Kasumi-1 (cell line): Measurements from ENCODE around the gene C1QTNF5.

ENCODE experiments used
- DNase-seq, 2 experiments: peaks; one replicate each; lab custom pipeline; 2025; lab: John Stamatoyannopoulos, UW

Gene C1QTNF5

DNA sequence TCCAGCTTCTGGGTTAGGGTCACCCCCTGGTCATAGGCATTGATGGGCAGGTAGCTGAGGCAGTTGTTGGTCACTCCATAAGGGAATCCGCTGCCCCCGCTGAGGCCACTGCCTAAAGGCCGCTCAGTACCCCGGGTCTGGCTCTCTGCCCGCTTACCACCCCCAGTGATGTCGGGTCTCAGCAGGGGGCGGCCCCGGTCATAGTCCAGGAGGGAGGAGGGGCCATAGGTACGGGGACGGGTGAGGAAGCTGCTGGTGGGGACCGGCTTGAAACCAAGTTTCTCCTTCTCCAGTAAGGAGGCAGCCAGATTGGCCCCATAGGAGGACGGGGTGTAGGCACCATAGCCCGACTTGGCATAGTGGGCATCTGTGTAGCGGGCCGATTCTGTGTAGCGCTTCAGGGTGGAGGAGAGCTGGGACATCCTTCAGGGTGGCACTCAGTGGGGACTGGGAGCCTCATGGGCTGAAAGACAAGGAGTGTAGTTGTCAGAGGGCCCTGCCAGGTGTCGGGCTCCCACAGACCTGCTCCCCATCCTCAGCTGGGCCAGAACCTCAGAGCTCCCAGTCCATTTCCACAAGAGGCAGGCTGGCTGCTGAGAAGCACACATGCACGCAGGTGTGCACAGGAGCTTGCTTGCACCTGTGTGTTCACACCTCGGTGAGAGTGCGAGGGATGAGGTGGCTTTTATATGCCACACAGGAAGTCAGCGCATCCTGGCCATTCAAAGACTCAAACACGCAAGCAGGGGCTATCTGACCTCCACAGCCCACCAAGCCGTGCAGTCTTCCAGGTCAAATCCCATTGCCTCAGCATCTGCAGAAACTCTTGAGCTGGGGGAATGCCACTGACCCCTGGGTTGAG lies 32.6 kb upstream of the C1QTNF5 start:
- no peak for DNase-seq

DNA sequence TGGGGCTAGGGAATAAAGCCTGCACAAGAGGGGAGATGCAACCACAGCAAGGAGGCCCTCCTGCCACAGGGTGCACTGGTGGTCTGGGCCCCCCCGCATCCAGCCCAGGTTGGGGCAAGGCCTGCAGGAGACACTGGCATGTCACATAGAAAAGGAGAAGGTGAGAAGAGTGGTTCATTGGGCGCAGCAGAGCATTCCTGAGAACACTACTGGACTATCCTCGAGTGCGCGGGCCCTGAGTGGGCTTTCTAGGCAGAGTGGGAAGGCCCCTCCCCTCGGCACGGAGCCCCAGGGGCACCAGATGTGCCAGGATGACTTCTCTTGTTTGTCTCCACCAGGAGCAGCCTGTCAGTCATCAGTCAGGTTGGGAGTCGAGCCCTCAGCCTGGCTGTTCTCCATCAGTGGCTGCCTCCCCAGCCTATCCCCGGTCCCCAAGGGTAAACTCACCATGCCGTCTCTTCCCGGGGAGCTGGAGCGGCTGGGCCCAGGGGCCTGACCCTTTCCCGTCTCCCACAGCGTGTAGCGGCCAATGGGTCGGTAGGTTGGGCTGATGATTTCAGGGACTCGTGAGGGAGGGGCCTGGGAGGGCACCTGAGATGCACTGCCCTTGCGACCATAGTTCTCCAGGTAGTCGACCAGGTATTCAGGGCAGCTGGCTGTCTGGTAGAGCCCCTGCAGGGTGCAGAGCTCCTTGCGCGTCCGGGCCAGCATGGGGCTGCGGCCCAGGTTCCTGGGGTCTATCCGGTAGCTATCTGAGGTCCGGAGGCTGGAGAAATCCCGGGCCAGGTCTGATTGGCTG lies 31.8 kb upstream of the C1QTNF5 start:
- no peak for DNase-seq

DNA sequence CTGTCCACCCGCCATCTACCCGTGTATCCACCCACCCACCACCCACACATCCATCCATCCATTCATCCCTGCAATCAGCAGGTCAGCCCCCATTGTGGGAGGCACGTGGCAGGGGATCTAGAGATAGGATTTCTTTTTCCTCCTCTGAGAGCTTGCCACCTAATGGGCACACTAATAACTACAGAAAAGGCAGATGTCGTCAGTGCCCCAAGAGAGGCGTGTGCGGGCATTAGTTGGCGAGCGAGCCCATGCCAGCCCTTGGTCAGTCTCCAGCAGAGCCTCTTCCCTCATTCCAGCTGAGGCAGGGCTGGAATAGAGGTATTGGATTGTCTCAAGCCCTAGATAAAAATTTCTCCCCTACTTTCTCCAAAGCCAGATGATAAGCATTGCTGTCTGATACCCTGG lies 31.1 kb upstream of the C1QTNF5 start:
- DNase-seq: peak; percentile 14 to 43

DNA sequence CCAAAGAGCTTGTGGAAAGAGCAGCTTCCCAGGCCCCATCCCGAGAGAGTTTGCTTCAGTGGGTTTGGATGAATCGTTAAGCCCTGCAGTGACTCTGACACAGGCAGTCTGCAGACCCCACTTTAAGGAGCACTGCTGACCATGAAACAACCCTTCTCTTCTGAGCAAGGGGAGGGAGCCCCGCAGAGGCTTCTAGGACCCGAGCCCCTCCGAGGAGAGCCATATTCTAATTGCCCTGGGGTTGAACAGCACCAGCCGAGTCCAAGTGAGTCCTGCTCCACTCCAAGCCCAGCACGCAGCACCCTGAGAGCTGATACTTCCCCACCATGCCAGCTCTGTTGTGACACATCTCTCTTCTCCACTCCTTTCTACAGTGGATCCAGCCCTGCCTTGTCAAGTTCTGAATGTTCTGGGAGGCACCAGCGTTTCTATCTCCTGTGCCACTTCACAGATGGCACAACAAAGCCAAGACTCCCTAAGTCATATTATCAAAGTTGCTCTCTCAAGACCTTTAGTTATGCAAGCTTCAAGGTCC lies 30.5 kb upstream of the C1QTNF5 start:
- DNase-seq: no peak

DNA sequence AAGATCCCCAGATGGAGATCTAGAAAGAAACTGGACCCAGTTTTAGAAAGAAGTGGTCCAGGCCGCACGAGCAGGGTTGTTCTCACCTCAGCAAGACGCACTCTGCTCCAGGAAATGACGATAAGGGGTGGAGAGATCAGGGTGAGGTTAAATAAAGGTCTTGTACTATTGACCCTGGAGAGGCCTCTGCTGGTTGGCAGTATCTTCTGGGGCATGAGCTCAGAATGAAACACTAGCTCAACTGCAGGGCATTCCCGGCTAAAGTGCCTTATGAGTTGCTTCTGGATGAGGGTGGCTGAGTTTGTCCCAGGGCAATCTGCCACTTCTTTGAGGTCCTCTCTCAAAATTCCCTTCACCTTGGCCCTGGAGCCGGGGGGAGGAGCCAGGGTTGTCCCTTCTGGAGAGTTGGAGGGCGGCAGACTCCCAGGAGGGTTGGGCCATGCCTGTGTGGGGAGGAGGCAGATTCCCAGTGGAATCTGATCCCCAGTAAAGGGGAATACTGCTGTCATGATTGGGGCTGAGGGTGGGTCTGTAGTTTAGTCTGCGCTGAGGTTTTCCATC lies 29.9 kb upstream of the C1QTNF5 start:
- no peak for DNase-seq

DNA sequence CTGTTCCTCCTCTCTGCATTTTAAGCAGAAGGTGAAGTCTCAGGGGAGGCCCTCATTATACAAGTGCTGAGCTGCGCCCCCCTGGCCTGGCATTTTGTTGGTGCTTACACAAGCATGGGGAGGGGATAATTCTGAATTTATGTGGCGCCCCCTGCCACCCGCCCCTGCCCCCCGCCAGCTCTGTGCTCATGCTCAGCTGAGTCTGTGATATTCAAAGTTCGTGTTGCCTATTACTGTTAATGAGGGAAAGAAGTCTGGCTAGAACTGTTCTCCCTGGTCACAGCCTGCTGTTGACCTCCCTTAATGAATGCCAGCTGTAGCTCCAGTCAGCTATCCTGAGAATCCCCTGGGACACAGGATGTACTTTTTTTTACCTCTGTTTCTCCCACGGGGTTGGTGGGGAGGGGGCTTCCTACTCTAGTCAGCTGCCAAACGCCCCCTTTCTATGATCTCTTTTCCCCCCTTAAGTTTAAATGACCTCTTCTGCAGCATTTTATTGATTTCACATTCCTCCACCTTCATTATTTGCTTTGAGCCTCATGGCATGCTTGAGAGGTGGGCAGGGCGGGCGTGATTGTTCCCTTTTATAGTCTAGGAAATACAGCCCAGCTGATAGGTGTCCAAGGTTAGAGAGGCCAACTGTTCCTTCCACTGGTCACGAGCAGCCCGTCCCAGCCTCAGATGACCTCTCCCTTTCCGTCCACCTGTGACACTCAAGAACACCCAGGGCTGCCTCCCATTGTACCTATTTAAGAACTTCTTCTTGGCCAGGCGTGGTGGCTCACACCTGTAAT lies 28.6 kb upstream of the C1QTNF5 start:
- DNase-seq: no peak

DNA sequence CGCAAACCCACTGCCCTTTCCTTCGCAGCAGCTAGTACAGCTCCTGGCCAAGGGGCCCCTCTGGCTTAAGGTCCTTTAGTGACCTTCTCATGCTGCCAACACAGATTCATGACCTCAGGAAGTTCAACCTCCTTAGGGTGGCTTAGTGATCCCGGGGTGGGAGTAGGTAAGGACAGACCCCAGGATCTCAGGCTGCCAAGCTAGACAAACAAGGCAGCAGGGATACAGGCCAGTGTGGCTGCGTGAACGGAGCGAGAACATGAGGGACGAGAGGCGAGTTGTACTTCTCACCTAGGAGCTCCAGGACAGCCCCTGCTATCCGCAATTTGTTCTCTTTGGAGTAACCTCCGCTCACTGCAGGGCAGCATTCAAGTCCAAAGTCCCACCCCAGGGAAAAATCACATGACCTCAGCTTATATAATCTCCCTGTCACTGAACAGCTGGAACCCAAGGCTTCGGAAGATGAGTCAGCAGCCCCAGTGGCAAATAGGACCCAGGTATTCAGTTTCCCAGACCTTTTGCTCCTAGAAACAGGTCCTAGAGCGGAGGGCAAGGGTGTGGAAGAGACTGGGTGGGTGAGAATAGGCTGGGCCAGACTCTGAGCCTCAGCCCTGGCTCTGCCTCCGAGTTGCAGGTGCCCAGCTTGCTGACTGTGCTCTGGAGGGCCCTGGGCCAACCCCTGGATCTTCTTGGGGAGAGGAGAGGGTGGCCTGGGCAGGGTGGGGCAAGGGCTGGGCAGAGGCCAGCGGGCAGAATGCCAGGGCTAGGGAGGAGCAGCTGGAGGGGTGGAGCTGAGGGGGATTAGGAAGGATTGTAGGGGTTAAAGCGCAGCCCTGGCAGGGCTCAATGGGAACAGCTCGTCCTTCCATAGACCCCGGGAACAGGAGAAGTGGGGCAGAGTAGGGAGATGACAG lies 27.7 kb upstream of the C1QTNF5 start:
- DNase-seq: no peak

DNA sequence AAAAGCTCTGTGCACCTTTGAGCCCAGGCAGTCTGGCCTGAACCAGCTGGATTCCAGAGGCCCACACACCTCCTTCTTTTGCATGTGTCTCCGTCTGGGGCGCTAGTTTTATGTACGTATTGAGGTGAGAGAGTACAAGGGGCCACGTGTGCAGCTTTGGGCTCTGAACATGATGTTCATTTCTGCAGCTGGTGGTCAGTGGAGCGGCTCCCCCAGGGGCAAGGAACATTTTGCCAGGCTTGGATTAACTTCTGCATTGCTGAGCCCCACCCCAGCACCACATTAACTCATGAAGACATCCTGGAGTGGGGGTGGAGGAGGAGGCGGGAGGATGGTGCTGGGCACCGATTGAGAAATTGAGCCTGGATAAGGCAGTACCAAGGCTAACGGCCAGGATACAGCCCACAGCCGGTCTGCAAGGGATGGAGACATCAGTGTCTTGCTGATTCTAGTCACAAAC lies 27.0 kb upstream of the C1QTNF5 start:
- DNase-seq: no peak

DNA sequence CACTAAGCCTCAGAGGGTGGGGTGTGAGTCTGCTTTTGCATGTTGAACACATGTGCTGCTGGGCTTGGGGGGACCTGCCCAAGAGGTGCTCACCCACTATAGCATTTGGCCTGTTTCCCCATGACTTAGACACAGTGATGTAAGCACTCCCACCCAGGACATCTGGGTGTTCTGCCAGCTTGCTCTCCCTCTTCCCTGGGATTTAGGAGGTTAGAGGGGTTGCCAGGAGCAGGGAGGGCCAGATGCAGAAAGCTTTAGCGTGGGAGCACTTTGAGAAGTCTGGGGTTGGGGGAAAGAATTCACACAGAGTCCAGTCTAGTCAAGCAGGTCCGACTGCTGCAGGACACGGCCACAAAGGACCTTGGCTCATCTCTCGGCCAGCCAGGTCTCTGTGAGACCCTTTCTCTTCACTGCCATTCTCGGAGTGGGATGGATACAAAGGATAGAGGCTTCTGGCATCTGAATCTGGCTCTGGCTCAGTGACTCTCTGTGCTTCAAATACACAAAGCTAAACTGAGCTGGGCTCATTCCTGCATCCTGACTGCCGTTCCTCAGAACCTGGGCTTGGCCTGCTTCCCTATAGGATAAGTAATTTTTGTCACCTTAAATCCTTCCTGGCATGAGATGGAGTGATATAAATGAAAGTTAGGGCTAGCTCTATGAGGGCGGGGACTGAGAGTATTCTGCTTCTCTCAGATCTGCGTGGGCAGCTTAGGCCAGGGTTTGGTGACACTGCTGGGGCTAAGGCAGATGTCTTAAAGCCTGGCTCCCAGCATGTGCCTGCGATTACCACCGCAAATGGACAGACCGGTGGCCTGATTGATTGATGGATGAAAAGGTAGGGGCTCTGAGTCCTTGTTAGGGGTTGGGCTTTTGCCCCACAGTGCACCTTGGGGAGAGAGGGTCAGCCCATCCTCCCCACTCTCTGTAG lies 26.3 kb upstream of the C1QTNF5 start:
- DNase-seq: no peak

DNA sequence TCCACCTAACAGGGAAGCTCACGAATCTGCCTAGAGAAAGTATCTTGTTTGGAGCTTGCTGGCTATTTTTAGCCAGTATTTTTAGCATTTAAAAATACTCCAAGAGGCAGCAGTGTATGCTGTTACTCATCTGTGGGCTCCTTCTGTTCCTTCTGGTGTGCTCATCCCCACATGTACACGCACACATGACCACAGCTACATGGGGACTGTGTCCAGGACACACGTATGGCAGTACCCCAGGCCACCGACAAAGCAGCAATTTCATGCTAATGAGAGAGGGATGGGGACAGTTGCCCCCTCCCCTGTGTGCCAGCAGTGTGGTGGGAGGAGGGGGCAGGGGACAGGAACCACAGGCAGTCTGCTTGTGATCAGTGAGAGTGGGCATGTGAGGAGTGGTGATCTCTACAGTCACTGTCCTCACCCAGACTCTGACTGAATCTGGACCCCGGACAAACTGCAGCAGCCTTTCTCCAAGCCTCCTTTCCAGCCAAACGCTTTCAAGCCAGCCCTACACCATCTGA lies 24.4 kb upstream of the C1QTNF5 start:
- DNase-seq: peak in 1 of 2 experiments; percentile 11

DNA sequence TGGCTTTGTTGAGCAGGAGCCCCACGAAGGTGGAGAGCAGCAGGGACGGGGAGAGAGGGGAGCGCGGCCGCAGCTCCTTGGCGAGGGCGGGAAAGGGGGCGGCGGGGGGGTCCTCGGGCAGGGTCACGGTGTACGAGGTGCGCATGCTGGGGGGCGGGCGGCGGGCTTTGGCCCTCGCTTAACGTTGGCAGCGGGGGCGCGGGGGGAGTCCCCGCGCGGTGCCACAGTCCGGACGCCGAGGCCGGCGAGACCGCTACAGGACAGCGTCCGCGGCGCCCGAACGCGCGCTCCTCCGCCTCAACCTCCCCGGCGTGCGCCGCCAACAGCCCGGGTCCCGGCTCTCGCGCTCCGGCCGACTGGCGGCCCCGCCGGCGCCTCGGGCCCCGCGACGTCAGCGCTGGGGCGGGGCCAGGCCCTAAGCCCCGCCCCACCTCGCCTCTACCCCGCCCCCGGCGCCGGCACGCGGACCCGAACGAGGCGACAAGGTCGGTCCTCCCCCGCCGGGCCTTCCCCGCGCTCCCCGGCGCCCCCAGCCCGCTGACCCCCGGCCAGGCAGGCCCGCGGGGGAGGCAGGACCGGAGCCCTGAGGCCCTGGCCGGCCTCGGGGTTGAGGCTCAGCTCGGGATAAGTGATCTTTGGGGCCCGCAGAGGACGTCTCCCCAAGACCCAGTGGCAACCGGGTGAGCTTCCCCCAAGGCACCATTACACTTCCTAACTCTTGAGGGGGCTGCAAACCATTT lies 23.3 kb upstream of the C1QTNF5 start:
- peak; percentile 27 to 38 for DNase-seq

DNA sequence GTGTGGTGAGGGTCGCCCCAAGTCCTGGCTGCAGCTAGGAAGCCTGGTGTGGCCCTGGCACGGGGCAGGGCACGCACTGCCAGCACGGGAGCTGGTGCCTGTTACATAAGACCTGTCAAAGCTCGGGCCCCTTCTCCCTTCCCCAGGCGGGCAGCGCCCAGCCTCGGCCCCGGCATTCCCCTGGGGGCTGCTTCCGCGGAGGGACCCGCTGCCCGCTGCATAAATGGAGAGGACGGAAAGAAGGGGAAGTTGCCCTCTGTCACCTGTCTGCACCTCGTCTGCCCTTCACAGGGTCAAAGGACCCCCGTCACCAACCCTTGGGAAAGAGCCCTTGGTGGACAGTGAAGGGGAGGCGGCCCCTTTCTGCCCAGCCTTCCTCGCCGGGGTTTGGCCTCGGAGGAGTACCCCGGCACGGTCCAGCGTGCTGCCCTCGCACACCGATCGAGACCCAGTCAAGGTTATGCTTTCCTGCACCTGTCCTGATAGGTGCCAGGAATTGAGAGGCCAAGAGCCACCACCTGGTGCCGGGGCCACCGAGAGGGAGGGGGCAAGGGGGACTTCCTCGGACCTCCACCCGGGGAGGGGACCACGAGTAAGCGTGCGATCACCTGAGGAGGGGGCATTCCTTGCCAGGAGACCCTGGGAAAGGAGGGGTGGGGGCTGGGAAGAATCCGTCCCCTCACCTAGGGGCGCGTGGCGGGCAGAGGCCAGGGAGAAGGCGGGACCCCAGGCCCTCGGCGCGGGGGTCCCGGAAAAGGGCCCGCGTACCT lies 22.6 kb upstream of the C1QTNF5 start:
- DNase-seq: no peak

DNA sequence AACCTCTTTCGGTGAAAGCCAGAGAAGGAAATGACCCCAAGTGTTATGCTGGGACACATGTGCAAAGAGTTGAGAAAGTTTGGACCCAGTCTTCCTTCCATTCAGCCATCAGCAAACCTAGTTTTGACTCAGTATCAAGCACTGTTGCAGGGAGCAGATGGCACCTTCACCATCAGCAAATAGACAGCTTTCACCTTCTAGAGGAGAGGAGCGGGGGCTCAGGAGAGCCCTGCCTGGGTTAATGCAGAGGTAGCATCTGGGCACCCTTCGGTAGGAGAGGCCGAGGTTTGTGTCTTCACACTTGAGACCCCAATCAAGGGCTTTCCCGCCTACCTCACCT lies 22.0 kb upstream of the C1QTNF5 start:
- no peak for DNase-seq

DNA sequence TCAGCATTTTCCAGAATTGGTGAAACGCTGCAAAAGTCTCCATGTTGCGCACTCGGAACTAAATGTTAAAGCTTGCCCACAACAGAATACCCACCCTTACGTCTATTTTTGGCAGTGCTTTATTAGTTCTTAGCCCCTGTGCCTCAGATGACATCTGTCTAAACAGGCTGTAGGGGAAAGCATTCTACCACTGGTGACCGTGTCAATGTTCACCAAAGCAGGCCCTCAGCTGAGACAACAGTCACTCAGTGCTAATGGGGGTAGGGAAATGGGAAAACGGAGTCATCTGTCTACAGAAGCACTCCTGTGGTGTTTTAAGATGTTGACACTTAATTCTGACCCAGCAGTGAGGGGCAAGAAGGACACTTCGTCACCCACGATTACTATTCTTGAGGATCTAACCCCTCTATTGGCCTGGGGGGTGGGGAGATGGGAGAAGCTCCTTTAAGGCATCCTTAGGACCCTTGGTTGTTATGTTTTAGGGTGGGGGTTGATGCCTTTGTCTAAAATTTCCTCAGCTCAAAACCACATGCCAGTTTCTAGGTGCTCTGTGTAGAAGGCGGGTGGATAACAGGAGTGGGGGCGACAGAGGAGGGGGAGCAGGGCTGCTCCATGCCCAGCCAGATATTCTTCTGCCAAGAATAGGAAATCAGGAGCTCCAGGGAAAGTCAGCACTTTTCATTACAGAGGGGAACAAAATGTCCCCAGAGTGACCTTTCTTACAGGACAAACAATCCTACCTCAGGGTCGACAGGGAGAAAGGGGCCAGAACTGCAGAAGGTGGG lies 21.4 kb upstream of the C1QTNF5 start:
- DNase-seq: no peak

DNA sequence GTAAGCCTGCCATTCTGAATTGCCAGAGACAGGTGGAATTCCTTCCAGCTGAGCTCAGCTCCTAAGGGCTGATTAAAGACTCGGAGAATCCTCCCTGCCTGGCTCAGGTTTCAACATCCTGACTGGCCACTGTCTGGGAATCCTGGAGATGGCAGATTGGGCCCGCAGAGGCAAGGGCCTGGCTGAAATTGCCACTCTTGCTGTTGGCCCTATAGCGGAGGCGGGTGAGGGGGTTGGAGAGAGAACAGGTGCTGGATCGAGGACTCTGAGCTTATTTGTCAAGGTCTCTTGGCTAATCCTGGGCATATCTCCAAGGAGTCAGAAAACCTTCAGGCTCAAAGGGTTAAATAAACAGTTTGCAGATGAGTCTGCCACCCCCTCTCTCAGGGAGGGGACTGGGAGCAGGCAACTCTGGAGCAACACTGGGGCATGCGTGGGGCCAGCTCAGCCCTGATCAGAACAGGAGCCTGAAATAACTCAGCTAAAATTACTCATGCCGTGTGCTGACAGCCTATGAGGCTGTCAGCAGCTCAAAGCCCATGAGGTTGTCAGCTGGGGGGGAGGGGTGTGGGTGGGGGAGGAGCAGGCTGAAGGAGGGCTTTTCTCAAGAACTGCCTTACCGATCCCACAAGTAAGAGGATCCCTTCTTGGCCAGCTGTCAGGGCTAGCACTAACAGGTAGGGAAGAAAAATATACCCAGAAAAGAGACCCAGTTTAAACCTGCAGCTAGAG lies 20.5 kb upstream of the C1QTNF5 start:
- DNase-seq: peak; percentile 47 to 73
